Measurements from ENCODE around the gene CCDC32. TPM values are rescaled to one million over a fixed set of nuclear protein-coding genes. Genes with fewer than 3 reads are reported as not detected.

The CCDC32 gene
- total RNA-seq, 4 donors from 2014 or later, result 18.2 to 39.3 (median 29.3) TPM

DNA sequence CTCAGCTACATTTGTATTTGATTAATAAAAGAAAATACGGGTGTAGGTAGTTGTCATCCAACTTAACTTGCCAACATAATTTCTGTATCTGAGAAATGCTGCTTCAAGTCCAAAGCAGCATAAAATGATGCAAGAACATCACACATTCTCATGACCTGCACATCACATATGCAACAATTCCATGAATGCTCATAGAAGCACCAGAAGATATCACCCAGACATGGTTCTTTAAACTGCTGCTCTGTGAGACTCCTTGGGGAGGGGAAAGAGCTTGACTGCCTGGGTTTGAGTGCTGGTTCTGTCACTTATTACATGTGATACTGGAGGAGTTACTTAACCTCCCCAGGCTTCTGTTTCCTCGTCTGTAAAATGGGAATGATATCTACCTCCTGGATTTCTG, 54.6 kb downstream of the CCDC32 start:
- TF ChIP-seq, protein P1, sequence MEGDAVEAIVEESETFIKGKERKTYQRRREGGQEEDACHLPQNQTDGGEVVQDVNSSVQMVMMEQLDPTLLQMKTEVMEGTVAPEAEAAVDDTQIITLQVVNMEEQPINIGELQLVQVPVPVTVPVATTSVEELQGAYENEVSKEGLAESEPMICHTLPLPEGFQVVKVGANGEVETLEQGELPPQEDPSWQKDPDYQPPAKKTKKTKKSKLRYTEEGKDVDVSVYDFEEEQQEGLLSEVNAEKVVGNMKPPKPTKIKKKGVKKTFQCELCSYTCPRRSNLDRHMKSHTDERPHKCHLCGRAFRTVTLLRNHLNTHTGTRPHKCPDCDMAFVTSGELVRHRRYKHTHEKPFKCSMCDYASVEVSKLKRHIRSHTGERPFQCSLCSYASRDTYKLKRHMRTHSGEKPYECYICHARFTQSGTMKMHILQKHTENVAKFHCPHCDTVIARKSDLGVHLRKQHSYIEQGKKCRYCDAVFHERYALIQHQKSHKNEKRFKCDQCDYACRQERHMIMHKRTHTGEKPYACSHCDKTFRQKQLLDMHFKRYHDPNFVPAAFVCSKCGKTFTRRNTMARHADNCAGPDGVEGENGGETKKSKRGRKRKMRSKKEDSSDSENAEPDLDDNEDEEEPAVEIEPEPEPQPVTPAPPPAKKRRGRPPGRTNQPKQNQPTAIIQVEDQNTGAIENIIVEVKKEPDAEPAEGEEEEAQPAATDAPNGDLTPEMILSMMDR (IDR thresholded peaks at IDR 0.05), result no peak
- no peak for TF ChIP-seq POLR2A (IDR thresholded peaks at IDR 0.05)
- Histone ChIP-seq H3K4me1 (no peaks in the 10 kb centered on the region), H3K4me3 (no peak overlapping the region), H3K9me3 (no peaks in the 10 kb centered on the region), H3K27me3 (no peaks in the 10 kb centered on the region), H3K36me3 (no peaks in the 10 kb centered on the region), H3K27ac (no peak overlapping the region)
- intact Hi-C loops (cut with DNase I; ENCODE audit: low total_unique reads), result no loop called here
- no peak for DNase-seq

DNA sequence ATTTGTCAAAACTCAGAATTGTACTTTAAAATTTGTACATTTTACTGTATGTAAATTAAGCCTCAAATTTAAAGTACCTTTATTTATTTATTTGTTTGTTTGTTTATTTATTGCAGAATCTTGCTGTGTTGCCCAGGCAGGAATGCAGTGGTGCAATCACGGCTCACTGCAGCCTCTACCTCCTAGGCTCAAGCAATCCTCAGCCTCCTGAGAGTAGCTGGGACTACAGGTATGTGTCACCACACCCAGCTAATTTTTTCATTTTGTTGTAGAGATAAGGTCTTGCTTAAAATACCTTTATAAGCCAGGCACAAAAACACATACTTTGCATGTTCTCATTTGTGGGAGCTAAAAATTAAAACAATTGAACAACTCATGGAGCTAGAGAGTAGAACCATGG, 56.6 kb downstream of the CCDC32 start:
- H3K36me3 ChIP-seq, result no peaks in the 10 kb centered on the region
- H3K4me3 ChIP-seq, result no peak overlapping the region
- no peaks in the 10 kb centered on the region for H3K4me1 ChIP-seq
- intact Hi-C loops (cut with DNase I; ENCODE audit: low total_unique reads), result no loop called here
- no peaks in the 10 kb centered on the region for H3K27me3 ChIP-seq
- TF ChIP-seq, protein P1 (IDR thresholded peaks at IDR 0.05), result no peak
- no peak for TF ChIP-seq POLR2A (IDR thresholded peaks at IDR 0.05)
- H3K27ac ChIP-seq, result no peak overlapping the region
- no peaks in the 10 kb centered on the region for H3K9me3 ChIP-seq
- DNase-seq, result no peak

- Histone ChIP-seq H3K27ac (no peak overlapping the region), H3K36me3 (no peaks in the 10 kb centered on the region), H3K4me1 (no peaks in the 10 kb centered on the region), H3K27me3 (no peaks in the 10 kb centered on the region), H3K9me3 (no peaks in the 10 kb centered on the region), H3K4me3 (peak overlapping the region in 1 of 2 donors; percentile 26)
- no peak for TF ChIP-seq POLR2A (IDR thresholded peaks at IDR 0.05)
- TF ChIP-seq, protein P1 (IDR thresholded peaks at IDR 0.05), result peak; percentile 44 to 79 (median 62)
- intact Hi-C loops (cut with DNase I; ENCODE audit: low total_unique reads), result no loop called here
- DNase-seq, result peak; percentile 64 to 80
These were observed 57.8 kb downstream of the CCDC32 start for GRCh38 chr15:40506964-40507571.

Small RNA genes lying within 50 kb of the gene (small RNA-seq; reads per million reads assigned to genes)
- gene RF00017 (not detected), gene RNU6-516P (not detected)

Other genes starting within 250 kb of the CCDC32 start
- 10 to 100 TPM in 2 of 4 donors, 1 to 10 TPM in 2; 3.2 to 68.1 (median 8.9) TPM for gene INAFM2, start 241.3 kb downstream of the CCDC32 start, total RNA-seq
- 10 to 100 TPM in 1 of 4 donors, 1 to 10 TPM in 3; 2.4 to 43.8 (median 6.6) TPM for gene CCDC9B, start 224.1 kb downstream of the CCDC32 start, total RNA-seq
- 1 to 10 TPM in 1 of 4 donors, not detected in 3; 1.8 TPM for gene PHGR1, start 214.0 kb downstream of the CCDC32 start, total RNA-seq
- under 1 TPM in 2 of 4 donors, not detected in 2; 0.14 to 0.85 TPM for gene DISP2, start 206.8 kb downstream of the CCDC32 start, total RNA-seq
- 10 to 100 TPM in 2 of 4 donors, 1 to 10 TPM in 2; 2.1 to 23.5 (median 9.7) TPM for gene KNSTRN, start 182.3 kb downstream of the CCDC32 start, total RNA-seq
- 100 to 1,000 TPM in 1 of 4 donors, 10 to 100 TPM in 3; 66.5 to 203 (median 83.7) TPM for gene IVD, start 159.2 kb downstream of the CCDC32 start, total RNA-seq
- gene BAHD1, start 124.1 kb downstream of the CCDC32 start, total RNA-seq, result 10 to 100 TPM in 2 of 4 donors, 1 to 10 TPM in 2; 5.0 to 35.5 (median 10.5) TPM
- gene CHST14, start 94.1 kb downstream of the CCDC32 start, total RNA-seq, result 10 to 100 TPM in 3 of 4 donors, 1 to 10 TPM in 1; 6.8 to 26.1 (median 17.9) TPM
- gene RPUSD2, start 4.3 kb upstream of the CCDC32 start, total RNA-seq, result 10 to 100 TPM in 1 of 4 donors, 1 to 10 TPM in 1, under 1 TPM in 2; 0.29 to 18.6 (median 5.0) TPM
- gene KNL1, start 29.2 kb upstream of the CCDC32 start, total RNA-seq, result 10 to 100 TPM in 1 of 4 donors, under 1 TPM in 2, not detected in 1; 0.26 to 33.5 (median 0.55) TPM
- 1 to 10 TPM in 2 of 4 donors, under 1 TPM in 1, not detected in 1; 0.51 to 7.7 (median 1.3) TPM for gene RAD51, start 130.1 kb upstream of the CCDC32 start, total RNA-seq
- gene RMDN3, start 190.2 kb upstream of the CCDC32 start, total RNA-seq, result 10 to 100 TPM in 2 of 4 donors, 1 to 10 TPM in 2; 6.4 to 27.0 (median 16.1) TPM
- gene GCHFR, start 199.0 kb upstream of the CCDC32 start, total RNA-seq, result 100 to 1,000 TPM in 1 of 4 donors, 10 to 100 TPM in 2, 1 to 10 TPM in 1; 6.2 to 113 (median 34.5) TPM
- gene C15orf62, start 204.9 kb upstream of the CCDC32 start, total RNA-seq, result under 1 TPM in 2 of 4 donors, not detected in 2; 0.28 to 0.55 TPM
- gene ZFYVE19, start 242.0 kb upstream of the CCDC32 start, total RNA-seq, result 10 to 100 TPM in 3 of 4 donors, 1 to 10 TPM in 1; 5.6 to 37.5 (median 15.2) TPM
- 10 to 100 TPM in 3 of 4 donors, 1 to 10 TPM in 1; 6.1 to 79.4 (median 32.5) TPM for gene DNAJC17, start 242.4 kb upstream of the CCDC32 start, total RNA-seq

All from uterus (tissue), 4 donors.